ENCODE data around the gene MXD1.
"Not testable (repeated sequence)": the region's sequence is repeated elsewhere in the genome, so short reads cannot be mapped to it uniquely, and the experiment has no call there.

MXD1 gene

GRCh38 chr2:69946351-69947324, 31.7 kb downstream of the MXD1 start:
- in situ Hi-C loops (cut with HindIII; ENCODE audit: low pct_ligation_motif_present, low sequenced_read_pairs): loop anchor here (25.0 kb wide), 1 partner anchor 141 kb away; the partner anchor contains the start of gene PCBP1
- Histone ChIP-seq H3K4me3 (ENCODE audit: low read depth, low read length) (no peak overlapping the region), H3K27ac (peak overlapping the region; percentile 27), H3K36me3 (replicated peaks) (peaks cover 7% of the 10 kb centered on the region), H3K27me3 (replicated peaks) (no peaks in the 10 kb centered on the region)
- no peak for TF ChIP-seq CTCF (IDR thresholded peaks at IDR 0.05; ENCODE audit: low read depth, low read length, missing control alignments)
- peak; percentile 46 for DNase-seq

- in situ Hi-C loops (cut with HindIII; ENCODE audit: low pct_ligation_motif_present, low sequenced_read_pairs): loop anchor here (25.0 kb wide), 1 partner anchor 140 kb away; the partner anchor contains the start of gene PCBP1
- no peaks in the 10 kb centered on the region for H3K27me3 ChIP-seq (replicated peaks)
- H3K36me3 ChIP-seq (replicated peaks): peaks cover 5% of the 10 kb centered on the region
- H3K27ac ChIP-seq: no peak overlapping the region
- H3K4me3 ChIP-seq (ENCODE audit: low read depth, low read length): no peak overlapping the region
- no peak for DNase-seq
- no peak for TF ChIP-seq CTCF (IDR thresholded peaks at IDR 0.05; ENCODE audit: low read depth, low read length, missing control alignments)
Observed at GRCh38 chr2:69947325-69947931, 32.5 kb downstream of the MXD1 start.

GRCh38 chr2:69948032-69948962, 33.4 kb downstream of the MXD1 start:
- no peak for TF ChIP-seq CTCF (IDR thresholded peaks at IDR 0.05; ENCODE audit: low read depth, low read length, missing control alignments)
- Histone ChIP-seq H3K27ac (no peak overlapping the region), H3K27me3 (replicated peaks) (no peaks in the 10 kb centered on the region)

GRCh38 chr2:69948963-69949645, 34.2 kb downstream of the MXD1 start:
- no peak overlapping the region for H3K27ac ChIP-seq
- no peaks in the 10 kb centered on the region for H3K36me3 ChIP-seq (replicated peaks)
- H3K27me3 ChIP-seq (replicated peaks): no peaks in the 10 kb centered on the region
- DNase-seq: no peak
- no peak for TF ChIP-seq CTCF (IDR thresholded peaks at IDR 0.05; ENCODE audit: low read depth, low read length, missing control alignments)
- in situ Hi-C loops (cut with HindIII; ENCODE audit: low pct_ligation_motif_present, low sequenced_read_pairs): loop anchor here (25.0 kb wide), 1 partner anchor 138 kb away; the partner anchor contains the start of gene PCBP1
- no peak overlapping the region for H3K4me3 ChIP-seq (ENCODE audit: low read depth, low read length)

More at GRCh38 chr2:69948032-69948962, 33.4 kb downstream of the MXD1 start:
- no peak for DNase-seq
- H3K36me3 ChIP-seq (replicated peaks): peaks cover 3% of the 10 kb centered on the region
- peak overlapping the region; percentile 15 for H3K4me3 ChIP-seq (ENCODE audit: low read depth, low read length)
- in situ Hi-C loops (cut with HindIII; ENCODE audit: low pct_ligation_motif_present, low sequenced_read_pairs): loop anchor here (25.0 kb wide), 1 partner anchor 139 kb away; the partner anchor contains the start of gene PCBP1

DNA sequence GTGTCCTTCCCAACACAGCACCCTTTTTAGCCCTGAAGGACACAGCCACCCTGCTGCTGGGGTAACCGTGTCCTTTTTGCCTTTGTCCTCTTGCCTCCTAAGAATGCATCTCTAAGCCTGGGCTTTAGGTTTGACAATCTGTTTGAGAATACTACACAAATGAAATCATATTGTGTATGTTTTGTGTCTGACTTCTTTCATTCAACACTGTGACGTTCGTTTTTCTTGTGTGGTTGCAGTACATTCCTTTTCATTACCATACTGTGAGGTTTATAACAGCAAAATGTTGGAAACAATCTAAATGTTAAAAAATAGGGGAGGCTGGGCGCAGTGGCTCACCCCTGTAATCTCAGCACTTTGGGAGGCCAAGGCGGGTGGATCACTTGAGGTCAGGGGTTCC, 35.3 kb downstream of the MXD1 start:
- in situ Hi-C loops (cut with HindIII; ENCODE audit: low pct_ligation_motif_present, low sequenced_read_pairs): no loop called here
- no peak for TF ChIP-seq CTCF (IDR thresholded peaks at IDR 0.05; ENCODE audit: low read depth, low read length, missing control alignments)
- H3K27ac ChIP-seq: no peak overlapping the region
- DNase-seq: no peak
- H3K27me3 ChIP-seq (replicated peaks): no peaks in the 10 kb centered on the region
- no peak overlapping the region for H3K4me3 ChIP-seq (ENCODE audit: low read depth, low read length)
- no peaks in the 10 kb centered on the region for H3K36me3 ChIP-seq (replicated peaks)

- in situ Hi-C loops (cut with HindIII; ENCODE audit: low pct_ligation_motif_present, low sequenced_read_pairs); H3K27ac ChIP-seq: not testable (repeated sequence)
Observed at GRCh38 chr2:69950671-69951070, 35.8 kb downstream of the MXD1 start.

More at GRCh38 chr2:69950671-69951070, 35.8 kb downstream of the MXD1 start:
- not testable (repeated sequence) for DNase-seq; H3K36me3 ChIP-seq (replicated peaks); H3K4me3 ChIP-seq (ENCODE audit: low read depth, low read length); H3K27me3 ChIP-seq (replicated peaks)

Data from brain microvascular endothelial cell (primary cell).